ENCODE measurements around the gene ETDC. TPM values are rescaled to one million over a fixed set of nuclear protein-coding genes. Genes with fewer than 3 reads are reported as not detected.
"Not testable (repeated sequence)": the region's sequence is repeated elsewhere in the genome, so short reads cannot be mapped to it uniquely, and the experiment has no call there.

The ETDC gene
- total RNA-seq (2021; ENCODE audit: unreplicated experiment) = not detected
- not detected for polyA plus RNA-seq (2012; ENCODE audit: insufficient read length)
- not detected for Bru-seq, nascent RNA
- not detected for BruChase-seq, experiment 1, labeled RNA remaining after a 2-hour chase
- BruChase-seq, experiment 2, labeled RNA remaining after a 6-hour chase = not detected
- long read RNA-seq = 0 reads

DNA sequence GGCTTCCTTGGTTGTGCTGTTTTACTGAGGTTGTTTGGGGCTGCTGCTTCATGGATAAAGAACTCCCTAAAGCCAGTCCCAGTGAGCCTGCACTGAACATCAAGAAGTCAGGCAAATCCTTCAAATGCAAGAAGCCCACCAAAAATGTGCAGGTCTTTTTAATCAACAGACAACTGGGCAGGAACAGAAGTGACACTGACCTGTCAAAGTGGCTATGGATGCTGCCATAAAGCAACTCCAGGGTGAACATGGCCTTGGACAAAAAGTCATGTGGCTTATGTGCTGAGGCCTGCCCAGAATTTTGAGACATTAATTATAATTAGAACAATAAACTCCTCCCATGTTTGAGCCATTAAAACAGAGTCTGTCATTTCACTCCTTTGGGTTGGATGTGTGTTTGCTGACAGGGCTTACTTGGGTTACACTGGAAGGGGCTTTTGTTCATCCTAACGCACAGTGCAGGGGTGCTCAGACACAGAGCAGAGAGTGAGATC is at the start of gene ETDC:
ETDC (plus strand) TSS at position 51 of the 494 bp plus-strand sequence; CDS start at position 51, 0 bp downstream.
- ChIA-PET POLR2A (no interaction called here), CTCF (no interaction called here)
- Histone ChIP-seq H3K27ac (ENCODE audit: low read length) (no peak within 1 kb of the TSS), H3K4me1 (ENCODE audit: control insufficient read depth, insufficient read depth, low read length) (no peaks in the 10 kb centered on the region), H3K9me3 (ENCODE audit: control insufficient read depth, insufficient read depth, low read depth, low read length) (0 out of 2 replicates have a peak, but pooled peaks cover under 1% of the 10 kb centered on the region), H3K27me3 (ENCODE audit: control insufficient read depth, insufficient read depth, low read length) (no peaks in the 10 kb centered on the region), H3K4me3 (ENCODE audit: low read depth in 2 of 2, low read length in 2 of 2) (no peak within 1 kb of the TSS), H3K36me3 (ENCODE audit: control insufficient read depth, insufficient read depth, low read length) (no peaks in the 10 kb centered on the region)
- in situ Hi-C loops (cut with HindIII; ENCODE audit: low pct_unique_long_range_greater_than_20kb, low sequenced_read_pairs) (no loop called here), intact Hi-C loops (cut with micrococcal nuclease; ENCODE audit: unreplicated experiment) (no loop called here)
- DNase-seq (ENCODE audit: low read depth, low spot score) (no peak), ATAC-seq (no peak)
- BruUV-seq (replicated peaks) = no TSS peak
- TF ChIP-seq REST (IDR thresholded peaks at IDR 0.05; ENCODE audit: insufficient read depth in 1 of 2, low read depth in 2 of 2, low read length in 1 of 2) = no peak
- TF ChIP-seq CTCF (IDR thresholded peaks at IDR 0.05) = no peak
- no peak for TF ChIP-seq TCF7L2 (IDR thresholded peaks at IDR 0.05; ENCODE audit: low read depth, low read length)
- TF ChIP-seq POLR2AphosphoS5 (IDR thresholded peaks at IDR 0.05; ENCODE audit: low read depth, low read length) = no peak
- no peak for TF ChIP-seq SIN3A (IDR thresholded peaks at IDR 0.05; ENCODE audit: borderline replicate concordance, insufficient read depth, low read depth, low read length)

DNA sequence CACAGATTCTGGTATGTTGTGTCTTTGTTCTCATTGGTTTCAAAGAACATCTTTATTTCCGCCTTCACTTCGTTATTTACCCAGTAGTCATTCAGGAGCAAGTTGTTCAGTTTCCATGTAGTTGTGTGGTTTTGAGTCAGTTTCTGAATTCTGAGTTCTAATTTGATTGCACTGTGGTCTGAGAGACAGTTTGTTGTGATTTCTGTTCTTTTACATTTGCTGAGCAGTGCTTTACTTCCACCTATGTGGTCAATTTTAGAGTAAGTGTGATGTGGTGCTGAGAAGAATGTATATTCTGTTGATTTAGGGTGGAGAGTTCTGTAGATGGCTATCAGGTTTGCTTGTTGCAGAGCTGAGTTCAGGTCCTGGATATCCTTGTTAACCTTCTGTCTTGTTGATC is 48.3 kb upstream of the ETDC start:
- H3K4me1 ChIP-seq (ENCODE audit: control insufficient read depth, insufficient read depth, low read length); in situ Hi-C loops (cut with HindIII; ENCODE audit: low pct_unique_long_range_greater_than_20kb, low sequenced_read_pairs); BruUV-seq (replicated peaks); DNase-seq (ENCODE audit: low read depth, low spot score); H3K4me3 ChIP-seq (ENCODE audit: low read depth in 2 of 2, low read length in 2 of 2); H3K36me3 ChIP-seq (ENCODE audit: control insufficient read depth, insufficient read depth, low read length); POLR2A ChIA-PET; intact Hi-C loops (cut with micrococcal nuclease; ENCODE audit: unreplicated experiment); H3K27me3 ChIP-seq (ENCODE audit: control insufficient read depth, insufficient read depth, low read length); H3K27ac ChIP-seq (ENCODE audit: low read length); ATAC-seq; H3K9me3 ChIP-seq (ENCODE audit: control insufficient read depth, insufficient read depth, low read depth, low read length); CTCF ChIA-PET: not testable (repeated sequence)

- H3K27ac ChIP-seq (ENCODE audit: low read length); DNase-seq (ENCODE audit: low read depth, low spot score); in situ Hi-C loops (cut with HindIII; ENCODE audit: low pct_unique_long_range_greater_than_20kb, low sequenced_read_pairs); H3K9me3 ChIP-seq (ENCODE audit: control insufficient read depth, insufficient read depth, low read depth, low read length); H3K36me3 ChIP-seq (ENCODE audit: control insufficient read depth, insufficient read depth, low read length); H3K4me3 ChIP-seq (ENCODE audit: low read depth in 2 of 2, low read length in 2 of 2); intact Hi-C loops (cut with micrococcal nuclease; ENCODE audit: unreplicated experiment); H3K4me1 ChIP-seq (ENCODE audit: control insufficient read depth, insufficient read depth, low read length); H3K27me3 ChIP-seq (ENCODE audit: control insufficient read depth, insufficient read depth, low read length); BruUV-seq (replicated peaks); POLR2A ChIA-PET; ATAC-seq; CTCF ChIA-PET: not testable (repeated sequence)
These were observed 45.9 kb upstream of the ETDC start for GRCh38 chrX:135263376-135263775.
